ACC112 (cell line): ENCODE data around the gene ZNF883.

Experiments used
- H2AFZ ChIP-seq: fragments of 200-600 bp; sonication (generic); one replicate; pipeline ENCODE4 v1.6.0; 2017; ENCODE audit warnings: antibody characterized with exemption, low read length; ENCODE audit not compliant: unreplicated experiment
- H3K27ac ChIP-seq: fragments of 200-600 bp; sonication (generic); 2 replicates; pipeline ENCODE4 v1.5.1; 2014; ENCODE audit warnings: low read depth, mild to moderate bottlenecking, antibody characterized with exemption, low read length, moderate library complexity
- H3K27me3 ChIP-seq: fragments of 200-600 bp; sonication (generic); 2 replicates; pipeline ENCODE4 v1.6.1; 2014; ENCODE audit warnings: mild to moderate bottlenecking, antibody characterized with exemption, low read length, moderate library complexity, mixed read lengths; ENCODE audit not compliant: insufficient read depth
- H3K36me3 ChIP-seq: fragments of 200-600 bp; sonication (generic); 2 replicates; pipeline ENCODE4 v1.6.1; 2016; ENCODE audit warnings: mild to moderate bottlenecking, antibody characterized with exemption, low read length, moderate library complexity, mixed read lengths; ENCODE audit not compliant: insufficient read depth
- H3K4me1 ChIP-seq: fragments of 200-600 bp; sonication (generic); one replicate; pipeline ENCODE4 v1.6.1; 2016; ENCODE audit warnings: low read length, mixed read lengths; ENCODE audit not compliant: insufficient read depth, unreplicated experiment, control insufficient read depth
- H3K4me3 ChIP-seq: fragments of 200-600 bp; sonication (generic); 2 replicates; pipeline ENCODE4 v1.5.1; 2014; ENCODE audit warnings: mild to moderate bottlenecking, low read depth, low read length
- H3K79me2 ChIP-seq: fragments of 200-600 bp; sonication (generic); one replicate; pipeline ENCODE4 v1.6.0; 2016; ENCODE audit warnings: low read length; ENCODE audit not compliant: control insufficient read depth, unreplicated experiment, insufficient read depth

Gene ZNF883

DNA sequence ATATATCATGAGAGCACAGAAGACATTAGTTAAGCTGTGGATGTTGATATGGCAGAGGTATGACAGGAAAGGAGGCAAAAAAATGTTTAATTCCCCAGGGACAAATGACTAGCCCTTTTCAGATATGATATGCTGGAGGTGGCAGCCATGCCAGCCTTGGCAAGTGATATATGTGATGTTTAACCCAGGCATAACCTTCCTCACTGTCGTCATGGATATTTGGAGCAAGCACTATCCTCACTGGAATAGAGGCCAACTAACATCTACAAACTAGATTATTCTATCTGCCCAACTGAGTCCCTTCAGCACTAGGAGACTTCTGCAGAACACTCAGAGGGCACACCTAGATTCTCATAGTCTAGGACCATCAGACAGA is 94.0 kb downstream of the ZNF883 start:
- no peaks in the 10 kb centered on the region for H3K79me2 ChIP-seq
- no peak overlapping the region for H3K27ac ChIP-seq
- H3K36me3 ChIP-seq: no peaks in the 10 kb centered on the region
- no peak overlapping the region for H3K4me3 ChIP-seq
- H3K4me1 ChIP-seq: peaks cover 3% of the 10 kb centered on the region
- H3K27me3 ChIP-seq: peaks cover 78% of the 10 kb centered on the region
- H2AFZ ChIP-seq: no peak overlapping the region

DNA sequence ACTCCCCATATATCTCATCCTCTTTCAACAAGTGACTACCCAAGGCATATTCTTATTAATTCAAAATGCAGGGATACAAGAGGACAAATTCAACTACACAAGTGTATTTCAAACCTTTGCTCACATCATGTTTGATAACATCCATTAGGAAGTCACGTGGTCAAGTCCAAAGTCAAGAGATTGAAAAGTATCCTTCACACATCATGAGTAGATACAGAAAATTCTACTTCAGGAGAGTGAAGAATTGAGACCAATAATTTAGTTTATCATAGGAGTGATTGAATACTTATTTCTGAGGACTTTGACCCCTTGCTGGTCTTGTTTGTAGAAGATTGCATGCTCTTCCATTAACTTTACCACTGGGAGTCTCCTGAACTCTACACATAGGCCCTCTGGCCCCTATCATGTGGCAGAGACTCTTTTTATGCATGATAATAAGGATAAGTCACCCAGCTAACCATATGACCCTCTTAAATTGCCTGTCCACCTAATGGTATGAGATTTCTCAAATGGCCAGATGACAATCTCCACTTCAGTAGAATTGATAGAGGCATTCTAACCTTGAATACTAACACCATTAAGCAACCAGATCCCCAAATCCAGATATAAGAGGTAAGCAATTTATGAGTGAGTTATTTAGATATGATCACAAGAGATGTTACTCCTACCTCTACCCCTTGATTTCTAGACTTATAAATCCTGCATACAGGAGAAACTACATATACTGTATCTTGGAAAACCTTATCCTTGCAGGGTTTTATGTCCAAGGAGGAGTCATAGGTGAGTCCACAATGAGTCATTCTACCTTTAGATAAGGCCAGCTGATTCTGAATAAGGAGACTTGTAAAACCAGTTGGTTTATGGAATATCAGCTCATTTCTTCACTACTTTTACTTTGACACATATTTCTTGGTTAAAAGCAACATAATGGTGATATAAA is 94.7 kb downstream of the ZNF883 start:
- no peak overlapping the region for H3K27ac ChIP-seq

DNA sequence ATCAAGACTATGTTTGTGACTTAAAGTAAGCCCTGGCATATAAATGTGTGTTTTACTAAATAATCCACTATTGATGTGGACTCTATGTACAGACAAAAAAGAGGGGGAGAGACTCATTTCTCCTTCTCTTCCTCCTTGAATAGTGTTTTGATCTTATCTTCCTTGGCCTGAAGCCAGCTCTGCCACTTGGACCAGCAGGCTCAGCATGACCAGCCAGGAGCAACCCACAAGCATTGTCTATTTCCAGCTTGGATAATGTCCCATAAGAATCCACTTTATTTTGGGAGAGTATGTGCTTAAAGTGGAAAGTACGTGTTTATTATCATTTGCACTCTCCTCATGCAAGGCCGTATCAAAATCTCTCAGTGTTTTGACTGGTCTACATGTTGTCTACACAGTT is 97.5 kb downstream of the ZNF883 start:
- Histone ChIP-seq H3K79me2 (no peaks in the 10 kb centered on the region), H2AFZ (no peak overlapping the region), H3K4me1 (no peaks in the 10 kb centered on the region), H3K4me3 (no peak overlapping the region), H3K27me3 (peaks cover 97% of the 10 kb centered on the region), H3K36me3 (no peaks in the 10 kb centered on the region), H3K27ac (no peak overlapping the region)

More for the DNA sequence above, 94.7 kb downstream of the ZNF883 start:
- Histone ChIP-seq H3K4me1 (peaks cover 3% of the 10 kb centered on the region), H3K79me2 (no peaks in the 10 kb centered on the region), H2AFZ (no peak overlapping the region), H3K4me3 (no peak overlapping the region), H3K36me3 (no peaks in the 10 kb centered on the region), H3K27me3 (peaks cover 85% of the 10 kb centered on the region)

DNA sequence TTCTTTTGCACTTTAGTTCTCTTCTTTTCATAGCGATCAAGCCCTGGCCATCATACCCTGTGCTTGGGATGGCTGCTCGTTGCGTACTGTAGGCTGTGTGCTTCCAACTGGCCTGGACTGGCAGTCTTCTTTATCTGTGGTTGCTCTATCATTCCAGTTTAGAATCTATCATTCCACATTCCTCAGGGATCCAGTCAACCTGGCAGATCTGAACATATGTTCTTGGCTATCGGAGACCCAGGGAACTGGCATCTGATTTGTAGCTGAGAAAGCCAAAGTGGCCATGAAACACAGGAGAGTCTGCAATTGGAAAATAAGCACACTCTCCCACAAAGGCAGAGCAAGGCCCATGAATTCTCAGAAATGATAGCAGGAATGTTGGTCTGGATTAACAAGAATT is 98.7 kb downstream of the ZNF883 start:
- Histone ChIP-seq H3K4me3 (no peak overlapping the region), H3K27ac (no peak overlapping the region), H3K36me3 (no peaks in the 10 kb centered on the region), H2AFZ (no peak overlapping the region), H3K79me2 (no peaks in the 10 kb centered on the region), H3K27me3 (peaks cover 97% of the 10 kb centered on the region), H3K4me1 (no peaks in the 10 kb centered on the region)

DNA sequence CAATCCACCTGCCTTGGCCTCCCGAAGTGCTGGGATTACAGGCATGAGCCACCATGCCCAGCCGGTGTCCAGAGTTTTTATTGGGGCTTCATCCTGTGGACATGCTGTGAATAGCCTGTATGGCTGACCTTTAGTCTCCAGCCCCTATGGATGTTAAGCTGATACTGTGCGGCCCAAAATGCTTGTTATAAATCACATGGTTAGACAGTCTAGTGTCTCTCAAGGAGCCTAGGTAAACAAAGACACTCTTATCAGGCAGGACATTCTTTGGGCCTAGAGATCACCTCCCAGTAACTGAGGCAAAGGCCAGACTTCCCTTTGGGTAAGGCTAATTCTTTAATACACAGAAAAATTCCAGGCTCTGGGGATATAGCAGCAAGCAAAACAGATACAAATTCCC is 99.4 kb downstream of the ZNF883 start:
- H3K79me2 ChIP-seq: no peaks in the 10 kb centered on the region
- no peak overlapping the region for H3K27ac ChIP-seq
- H3K36me3 ChIP-seq: no peaks in the 10 kb centered on the region
- peaks cover 97% of the 10 kb centered on the region for H3K27me3 ChIP-seq
- no peaks in the 10 kb centered on the region for H3K4me1 ChIP-seq
- H3K4me3 ChIP-seq: no peak overlapping the region
- H2AFZ ChIP-seq: no peak overlapping the region

DNA sequence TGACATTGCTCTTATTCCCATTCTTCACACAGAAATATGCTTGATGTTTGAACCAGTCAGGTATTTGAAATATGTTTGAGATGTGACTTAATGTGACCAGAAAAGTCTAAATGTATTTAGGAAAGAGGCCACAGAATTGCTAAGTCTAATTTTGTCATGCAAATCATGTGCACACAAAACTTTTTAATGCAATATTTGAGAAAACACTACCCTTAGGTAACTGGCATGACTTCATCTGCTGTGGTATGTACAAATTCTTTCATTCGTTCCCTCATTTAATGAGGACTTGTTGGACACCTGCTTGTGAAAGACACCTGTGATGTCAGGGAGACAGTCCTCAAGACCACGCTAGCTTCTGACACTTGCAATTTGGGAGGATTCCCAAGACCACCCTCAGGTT is 100.3 kb downstream of the ZNF883 start:
- Histone ChIP-seq H2AFZ (no peak overlapping the region), H3K27ac (no peak overlapping the region), H3K79me2 (no peaks in the 10 kb centered on the region), H3K36me3 (no peaks in the 10 kb centered on the region), H3K4me3 (no peak overlapping the region), H3K4me1 (no peaks in the 10 kb centered on the region), H3K27me3 (peaks cover 92% of the 10 kb centered on the region)
